AG09319 (cell line): Measurements from ENCODE around the gene COX6A2.
"Not testable (repeated sequence)": the region's sequence is repeated elsewhere in the genome, so short reads cannot be mapped to it uniquely, and the experiment has no call there.

Experiments
- DNase-seq: peaks from one replicate; pipeline ENCODE4 v3.0.0-alpha.2; 2010; ENCODE audit warnings: low read depth; ENCODE audit errors: extremely low read depth
- TF ChIP-seq, protein P1 (sequence below): IDR thresholded peaks from 2 replicates; pipeline ENCODE4 v1.5.1; 2011; ENCODE audit warnings: low read depth, mild to moderate bottlenecking, inconsistent platforms, low read length, moderate library complexity

COX6A2 gene

DNA sequence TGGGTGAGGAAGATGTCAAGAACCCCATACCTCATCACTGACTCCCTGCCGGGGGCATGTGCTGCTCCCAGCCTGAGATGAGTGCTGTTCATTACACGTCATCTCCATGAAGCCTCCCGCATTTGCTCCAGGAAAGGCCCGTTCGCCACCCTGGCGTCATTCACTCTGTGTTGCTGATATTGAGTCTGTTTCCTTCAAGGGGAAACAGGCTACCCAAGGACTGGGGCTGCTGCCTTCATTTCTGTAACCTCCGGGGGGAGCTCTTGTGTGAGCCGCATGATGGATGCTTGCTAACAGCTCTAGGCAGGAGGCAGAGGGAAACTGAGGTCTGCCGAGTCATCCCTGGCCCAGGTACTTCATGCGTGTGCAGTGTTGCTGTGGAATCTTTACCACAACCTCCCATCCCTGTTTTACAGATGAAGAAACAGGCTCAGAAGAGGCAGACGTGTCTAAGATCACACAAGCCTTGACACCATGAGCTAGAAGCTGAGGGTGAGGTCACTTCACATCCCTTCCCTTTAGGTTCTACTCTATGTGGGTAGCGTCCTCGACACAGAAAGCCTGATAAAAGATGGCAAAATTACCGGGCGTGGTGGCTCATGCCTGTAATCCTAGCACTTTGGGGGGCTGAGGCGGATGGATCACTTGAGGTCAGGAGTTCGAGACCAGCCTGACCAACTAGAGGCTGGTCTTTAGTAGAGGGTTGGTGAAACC, 27.6 kb upstream of the COX6A2 start:
- TF ChIP-seq, protein P1, sequence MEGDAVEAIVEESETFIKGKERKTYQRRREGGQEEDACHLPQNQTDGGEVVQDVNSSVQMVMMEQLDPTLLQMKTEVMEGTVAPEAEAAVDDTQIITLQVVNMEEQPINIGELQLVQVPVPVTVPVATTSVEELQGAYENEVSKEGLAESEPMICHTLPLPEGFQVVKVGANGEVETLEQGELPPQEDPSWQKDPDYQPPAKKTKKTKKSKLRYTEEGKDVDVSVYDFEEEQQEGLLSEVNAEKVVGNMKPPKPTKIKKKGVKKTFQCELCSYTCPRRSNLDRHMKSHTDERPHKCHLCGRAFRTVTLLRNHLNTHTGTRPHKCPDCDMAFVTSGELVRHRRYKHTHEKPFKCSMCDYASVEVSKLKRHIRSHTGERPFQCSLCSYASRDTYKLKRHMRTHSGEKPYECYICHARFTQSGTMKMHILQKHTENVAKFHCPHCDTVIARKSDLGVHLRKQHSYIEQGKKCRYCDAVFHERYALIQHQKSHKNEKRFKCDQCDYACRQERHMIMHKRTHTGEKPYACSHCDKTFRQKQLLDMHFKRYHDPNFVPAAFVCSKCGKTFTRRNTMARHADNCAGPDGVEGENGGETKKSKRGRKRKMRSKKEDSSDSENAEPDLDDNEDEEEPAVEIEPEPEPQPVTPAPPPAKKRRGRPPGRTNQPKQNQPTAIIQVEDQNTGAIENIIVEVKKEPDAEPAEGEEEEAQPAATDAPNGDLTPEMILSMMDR: peak; percentile 31
- DNase-seq: no peak

DNA sequence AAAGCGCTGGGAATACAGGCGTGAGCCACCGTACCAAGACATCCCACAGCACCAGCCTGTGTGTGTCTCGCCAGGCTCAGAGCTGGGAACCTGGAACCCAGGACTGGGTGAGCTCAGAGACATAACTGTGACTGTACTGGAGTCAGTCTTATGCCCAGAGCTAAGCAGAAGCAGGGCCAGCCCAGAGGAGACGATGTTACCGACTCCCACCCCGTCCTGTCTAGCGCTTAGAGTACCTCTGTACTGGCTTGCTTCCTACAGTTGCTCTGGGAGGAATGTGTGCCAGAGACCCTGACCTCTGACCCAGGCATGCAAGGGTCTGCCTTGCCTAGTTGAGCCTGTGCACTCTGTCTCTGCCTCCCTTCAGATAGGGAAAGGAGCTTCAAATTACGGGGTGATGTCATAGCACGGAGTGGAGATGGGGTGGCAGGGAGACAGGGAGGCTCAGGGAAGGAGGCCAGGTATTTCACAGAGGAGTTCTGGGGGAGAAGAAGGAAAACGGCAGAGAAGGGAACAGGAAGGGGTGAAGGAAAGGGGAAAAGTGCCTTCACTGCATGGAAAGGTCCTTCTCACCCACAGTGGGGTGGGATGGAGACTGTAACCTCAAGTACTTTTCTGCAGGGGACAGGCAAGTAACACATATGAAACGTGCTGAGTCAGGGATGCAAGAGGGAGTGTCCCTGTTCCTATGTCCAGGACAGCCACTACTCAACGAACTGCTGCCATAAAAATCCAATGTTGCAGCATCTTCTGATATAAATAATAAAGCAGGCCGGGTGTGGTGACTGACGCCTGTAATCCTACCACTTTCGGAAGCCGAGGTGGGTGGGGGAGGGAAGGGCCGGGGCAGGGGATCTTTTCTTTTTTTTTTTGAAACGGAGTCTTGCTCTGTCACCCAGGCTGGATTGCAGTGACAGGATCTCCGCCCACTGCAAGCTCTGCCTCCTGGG, 25.4 kb upstream of the COX6A2 start:
- no peak for DNase-seq
- TF ChIP-seq, protein P1: no peak

- peak; percentile 83 for DNase-seq
- TF ChIP-seq, protein P1: no peak
These were observed 24.5 kb upstream of the COX6A2 start for GRCh38 chr16:31452631-31453106.

- no peak for DNase-seq
- TF ChIP-seq, protein P1: peak; percentile 66
These were observed 23.7 kb upstream of the COX6A2 start for GRCh38 chr16:31451681-31452351.

DNA sequence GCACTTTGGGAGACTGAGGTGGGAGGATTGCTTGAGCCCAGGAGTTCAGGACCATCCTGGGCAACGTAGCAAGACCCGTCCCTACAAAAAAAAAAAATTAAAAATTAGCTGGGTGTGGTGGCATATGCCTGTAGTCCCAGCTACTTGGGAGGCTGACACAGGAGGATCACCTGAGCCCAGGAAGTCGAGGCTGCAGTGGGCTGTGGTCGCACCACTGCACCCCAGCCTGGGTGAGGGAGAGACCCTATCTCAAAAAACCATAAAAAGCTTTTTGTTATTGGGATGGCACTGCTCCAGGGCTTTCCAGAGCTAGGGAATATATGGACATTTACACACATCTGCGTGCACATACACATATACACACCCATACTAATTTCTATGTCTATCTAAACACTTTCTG, 23.0 kb upstream of the COX6A2 start:
- TF ChIP-seq, protein P1: no peak
- DNase-seq: no peak

GRCh38 chr16:31445931-31446330, 17.8 kb upstream of the COX6A2 start:
- not testable (repeated sequence) for DNase-seq

GRCh38 chr16:31441956-31442355, 13.8 kb upstream of the COX6A2 start:
- no peak for DNase-seq
- TF ChIP-seq, protein P1: no peak
